Common myeloid progenitor, CD34-positive (primary cell): ENCODE results near the gene NALCN.

ENCODE experiments used
- CTCF ChIA-PET: fragments of 350-600 bp; sonication (Branson Sonifier 250); formaldehyde crosslinking; loops from one replicate; lab custom pipeline; 2021; ENCODE audit warnings: antibody characterized with exemption; lab: Charles Lee
- POLR2A ChIA-PET: fragments of 350-600 bp; sonication (Branson Sonifier 250); formaldehyde crosslinking; loops from one replicate; lab custom pipeline; 2021; ENCODE audit warnings: antibody characterized with exemption; lab: Charles Lee
- DNase-seq, 3 donors: peaks; one replicate each; pipeline versions ENCODE4 v3.0.0 to v3.0.0-alpha.2; 2013
- H3K27ac ChIP-seq, 2 experiments: 1 replicate in 1 of 2; 2 replicates in 1 of 2; pipeline ENCODE4 v1.7.0; 2013; ENCODE audit warnings: inconsistent platforms in 2 of 2, low read length in 2 of 2, mild to moderate bottlenecking in 2 of 2, low read depth in 1 of 2, moderate library complexity in 1 of 2; ENCODE audit not compliant: severe bottlenecking in 2 of 2, insufficient read depth in 1 of 2, poor library complexity in 1 of 2
- H3K27me3 ChIP-seq, 5 experiments: replicated peaks in 2 of 5; 1 replicate in 3 of 5; 2 replicates in 2 of 5; pipeline versions ENCODE4 v1.6.1 to v1.7.0; 2013; ENCODE audit warnings: low read length in 4 of 5, mild to moderate bottlenecking in 2 of 5, moderate library complexity in 2 of 5, inconsistent platforms in 1 of 5; ENCODE audit not compliant: insufficient read depth in 5 of 5, control insufficient read depth in 4 of 5
- H3K36me3 ChIP-seq, 4 experiments: 1 replicate in 2 of 4; 2 replicates in 2 of 4; pipeline versions ENCODE4 v1.6.1 to v1.7.0; 2013; ENCODE audit warnings: low read length in 3 of 4, control low read depth in 1 of 4, mild to moderate bottlenecking in 1 of 4; ENCODE audit not compliant: control insufficient read depth in 4 of 4, insufficient read depth in 4 of 4
- H3K4me1 ChIP-seq, 4 experiments: 1 replicate in 3 of 4; 2 replicates in 1 of 4; pipeline versions ENCODE4 v1.6.1 to v1.7.1; 2013; ENCODE audit warnings: low read length in 3 of 4, mild to moderate bottlenecking in 3 of 4, control low read depth in 1 of 4, inconsistent platforms in 1 of 4, moderate library complexity in 1 of 4; ENCODE audit not compliant: control insufficient read depth in 4 of 4, insufficient read depth in 4 of 4; ENCODE audit errors: control extremely low read depth in 1 of 4
- H3K4me3 ChIP-seq, 7 experiments: 1 replicate in 4 of 7; 2 replicates in 3 of 7; pipeline versions ENCODE4 v1.5.1 to v1.7.0; 2013; ENCODE audit warnings: mild to moderate bottlenecking in 7 of 7, low read length in 6 of 7, moderate library complexity in 6 of 7, inconsistent platforms in 2 of 7, low read depth in 2 of 7, control low read depth in 1 of 7; ENCODE audit not compliant: insufficient read depth in 4 of 7, control insufficient read depth in 1 of 7; ENCODE audit errors: extremely low read depth in 1 of 7
- H3K9me3 ChIP-seq, 5 experiments: 1 replicate in 4 of 5; 2 replicates in 1 of 5; pipeline versions ENCODE4 v1.6.1 to v1.7.1; 2013; ENCODE audit warnings: low read length in 4 of 5, mild to moderate bottlenecking in 2 of 5, inconsistent platforms in 1 of 5, low read depth in 1 of 5, moderate library complexity in 1 of 5; ENCODE audit not compliant: control insufficient read depth in 4 of 5, insufficient read depth in 2 of 5; ENCODE audit errors: control extremely low read depth in 1 of 5
- WGBS: methylation state at CpG from one replicate; pipeline ENCODE4 v1.1.5; 2013; ENCODE audit not compliant: insufficient coverage; 5-methylcytosine and 5-hydroxymethylcytosine counted together

The NALCN gene

DNA sequence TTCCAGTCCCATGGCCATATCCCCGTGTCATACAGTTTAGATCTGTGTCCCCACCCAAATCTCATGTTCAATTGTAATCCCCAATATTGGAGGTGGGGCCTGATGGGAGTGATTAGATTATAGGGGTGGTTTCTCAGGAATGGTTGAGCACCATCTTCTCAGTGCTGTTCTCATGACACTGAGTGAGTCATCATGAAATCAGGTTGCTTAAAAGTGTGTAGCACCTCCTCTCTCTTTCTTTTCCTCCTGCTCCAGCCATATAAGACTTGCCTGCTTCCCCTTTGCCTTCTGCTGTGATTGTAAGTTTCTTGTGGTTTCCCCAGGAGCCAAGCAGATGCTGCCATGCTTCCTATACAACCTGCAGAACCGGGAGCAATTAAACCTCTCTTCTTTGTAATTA lies 197.8 kb downstream of the NALCN start:
- Histone ChIP-seq H3K9me3 (no peaks in the 10 kb centered on the region), H3K4me3 (no peak overlapping the region), H3K4me1 (no peaks in the 10 kb centered on the region), H3K27me3 (no peaks in the 10 kb centered on the region), H3K36me3 (no peaks in the 10 kb centered on the region), H3K27ac (no peak overlapping the region)
- DNase-seq, result no peak
- CTCF ChIA-PET, result no interaction called here
- POLR2A ChIA-PET, result no interaction called here
- no CpG with 5 or more reads among the region's 2 CpGs for WGBS

DNA sequence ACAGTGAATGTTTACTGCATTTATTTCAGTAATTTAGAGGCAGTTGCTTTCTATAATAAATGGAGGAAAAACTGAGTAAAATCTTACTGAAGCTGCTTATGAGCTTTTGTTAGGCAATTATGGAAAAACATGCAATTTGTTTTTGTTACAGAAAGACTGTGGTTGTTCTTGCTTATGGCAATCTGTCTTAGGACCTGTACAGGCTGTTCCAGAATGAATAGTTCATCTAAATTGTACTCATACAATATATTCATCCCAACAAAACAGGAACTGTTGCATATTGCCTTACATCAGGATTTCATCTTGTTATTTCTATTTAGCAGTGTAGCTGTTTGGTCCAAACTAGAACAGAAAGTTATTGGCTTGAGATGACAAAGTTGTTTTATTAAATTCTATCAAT lies 199.2 kb downstream of the NALCN start:
- no peaks in the 10 kb centered on the region for H3K36me3 ChIP-seq
- no peaks in the 10 kb centered on the region for H3K27me3 ChIP-seq
- no peak overlapping the region for H3K4me3 ChIP-seq
- no peak for DNase-seq
- H3K27ac ChIP-seq, result no peak overlapping the region
- ChIA-PET CTCF (no interaction called here), POLR2A (no interaction called here)
- no peaks in the 10 kb centered on the region for H3K9me3 ChIP-seq
- no peaks in the 10 kb centered on the region for H3K4me1 ChIP-seq

DNA sequence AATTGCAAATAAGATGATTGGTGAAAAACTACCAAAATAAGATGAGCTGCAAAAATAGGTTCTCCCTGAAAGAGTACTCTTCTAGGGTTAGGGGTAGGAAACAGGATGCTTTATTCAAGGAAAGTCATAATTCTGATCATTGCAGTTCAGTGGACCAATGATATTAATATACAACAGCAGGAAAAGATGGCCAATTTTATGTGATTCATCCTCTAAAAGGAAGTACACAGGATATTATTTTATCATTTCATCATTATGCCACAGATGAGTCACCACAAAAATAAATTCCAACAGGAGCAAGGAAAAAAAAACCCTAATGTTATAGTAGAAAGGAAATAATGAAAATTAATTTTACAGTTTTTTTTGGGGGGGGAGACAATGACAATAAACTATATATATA lies 205.0 kb downstream of the NALCN start:
- Histone ChIP-seq H3K36me3 (no peaks in the 10 kb centered on the region), H3K27ac (no peak overlapping the region), H3K4me3 (no peak overlapping the region), H3K27me3 (no peaks in the 10 kb centered on the region), H3K9me3 (no peaks in the 10 kb centered on the region), H3K4me1 (no peaks in the 10 kb centered on the region)
- no peak for DNase-seq
- POLR2A ChIA-PET, result no interaction called here
- CTCF ChIA-PET, result no interaction called here

DNA sequence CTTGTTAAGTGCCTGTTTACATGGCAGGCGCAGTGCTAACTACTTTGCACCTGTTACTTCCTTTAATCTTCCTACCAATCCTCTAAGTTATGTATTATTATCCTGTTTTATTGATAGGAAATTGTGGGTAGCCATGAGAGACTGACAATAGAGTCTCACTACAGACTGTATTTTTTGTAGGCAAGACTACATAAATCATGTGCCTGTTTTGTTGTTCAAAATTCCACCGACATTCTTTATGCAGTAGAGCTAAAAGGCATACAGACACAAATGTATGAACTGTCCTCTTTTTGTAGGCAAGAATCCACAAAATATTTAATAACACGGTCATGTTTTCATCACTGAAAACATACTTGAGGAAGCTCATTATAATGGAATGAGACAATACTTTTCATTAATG lies 205.5 kb downstream of the NALCN start:
- Histone ChIP-seq H3K27ac (no peak overlapping the region), H3K4me1 (no peaks in the 10 kb centered on the region), H3K4me3 (no peak overlapping the region), H3K9me3 (no peaks in the 10 kb centered on the region), H3K27me3 (no peaks in the 10 kb centered on the region), H3K36me3 (no peaks in the 10 kb centered on the region)
- WGBS, result no CpG with 5 or more reads among the region's 3 CpGs
- CTCF ChIA-PET, result no interaction called here
- DNase-seq, result no peak
- POLR2A ChIA-PET, result no interaction called here

DNA sequence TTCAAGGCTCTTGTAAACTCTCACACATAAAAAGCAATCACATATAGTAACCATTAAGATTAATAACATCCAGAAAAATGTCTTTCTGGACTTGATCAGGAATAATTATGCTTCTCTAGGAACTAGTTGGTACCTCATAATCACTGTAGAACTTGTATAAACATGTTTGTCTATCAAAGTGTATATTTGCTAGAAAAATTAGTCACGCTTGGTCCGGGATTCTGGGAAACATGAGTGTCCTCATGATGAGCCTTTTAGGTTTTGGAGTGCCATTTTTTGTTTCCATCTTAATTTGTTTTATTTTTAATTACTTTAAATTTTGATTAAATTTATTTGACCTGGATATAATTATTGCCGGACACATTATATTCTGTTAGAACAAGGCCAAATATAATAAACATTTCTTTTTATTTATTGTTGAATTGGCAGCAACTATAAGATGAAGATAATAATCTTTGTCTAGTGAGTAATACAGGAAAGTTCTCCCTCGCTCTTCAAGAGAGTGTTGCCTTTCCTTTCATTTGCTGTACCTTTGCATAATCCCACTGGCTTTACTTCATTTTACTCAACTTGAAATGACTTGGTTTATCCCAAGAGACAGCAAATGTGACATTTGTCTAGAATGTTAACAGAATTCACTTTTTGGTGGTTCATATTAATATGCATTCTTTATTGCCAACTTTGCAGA lies 207.0 kb downstream of the NALCN start:
- H3K27me3 ChIP-seq, result no peaks in the 10 kb centered on the region
- ChIA-PET POLR2A (no interaction called here), CTCF (no interaction called here)
- H3K27ac ChIP-seq, result no peak overlapping the region
- H3K36me3 ChIP-seq, result no peaks in the 10 kb centered on the region
- no peaks in the 10 kb centered on the region for H3K9me3 ChIP-seq
- no CpG with 5 or more reads among the region's 4 CpGs for WGBS
- H3K4me1 ChIP-seq, result no peaks in the 10 kb centered on the region
- H3K4me3 ChIP-seq, result no peak overlapping the region
- no peak for DNase-seq

DNA sequence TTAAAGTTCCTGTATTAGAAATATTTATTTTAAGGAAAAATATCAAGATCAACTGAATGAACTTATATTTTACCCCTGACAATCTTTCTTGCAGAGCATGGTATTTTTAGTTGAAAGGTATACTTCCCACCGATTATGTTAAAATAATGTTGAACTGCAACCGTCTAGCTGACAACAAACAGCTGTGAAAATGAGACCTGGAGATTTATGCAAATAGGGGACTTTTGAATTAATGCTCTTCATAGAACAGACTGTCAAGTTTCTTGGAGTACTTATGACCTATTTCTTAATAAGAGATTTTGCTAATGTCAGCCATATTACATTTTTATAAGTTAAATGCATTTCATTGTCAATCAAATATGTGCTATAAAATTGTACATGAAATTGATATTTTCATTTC lies 210.9 kb downstream of the NALCN start:
- H3K27me3 ChIP-seq, result no peaks in the 10 kb centered on the region
- no peak overlapping the region for H3K27ac ChIP-seq
- ChIA-PET POLR2A (no interaction called here), CTCF (no interaction called here)
- DNase-seq, result no peak
- WGBS, result no CpG with 5 or more reads among the region's 2 CpGs
- no peak overlapping the region for H3K4me3 ChIP-seq
- H3K9me3 ChIP-seq, result no peaks in the 10 kb centered on the region
- H3K36me3 ChIP-seq, result no peaks in the 10 kb centered on the region
- no peaks in the 10 kb centered on the region for H3K4me1 ChIP-seq

DNA sequence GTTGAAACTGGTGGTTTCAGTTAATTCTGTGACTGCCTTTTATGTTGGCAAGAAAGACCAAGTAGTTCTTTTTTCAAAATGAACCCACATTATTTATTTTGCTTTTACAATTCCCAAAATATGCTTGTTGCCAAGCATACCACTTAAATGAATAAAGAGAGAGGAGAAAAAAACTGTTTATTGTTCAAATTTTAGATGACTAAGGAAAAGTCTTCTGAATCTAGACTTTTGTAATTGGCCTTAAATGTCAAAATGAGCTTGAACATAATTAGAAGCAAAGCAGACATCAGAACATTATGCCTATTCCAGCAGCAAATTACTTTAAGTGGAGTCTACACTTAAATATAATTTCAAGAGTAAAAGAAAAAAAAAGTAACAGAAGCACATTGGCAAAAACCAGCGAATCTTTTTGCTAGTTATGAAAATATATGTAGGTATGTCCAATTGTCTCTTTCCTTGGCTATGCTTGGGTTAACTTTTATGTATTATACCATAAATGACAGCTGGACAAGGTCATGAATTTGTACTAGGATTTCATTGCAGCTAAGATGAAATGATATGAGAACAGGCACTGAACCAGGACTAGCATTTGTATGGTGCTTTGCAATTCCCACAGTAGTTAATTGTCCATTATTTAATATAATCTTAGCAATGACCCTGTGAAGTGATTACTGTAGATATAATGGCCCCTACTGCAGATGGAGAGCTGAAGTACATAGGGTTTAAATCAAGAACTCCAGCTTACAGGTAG lies 211.9 kb downstream of the NALCN start:
- Histone ChIP-seq H3K27ac (no peak overlapping the region), H3K9me3 (no peaks in the 10 kb centered on the region), H3K36me3 (no peaks in the 10 kb centered on the region), H3K27me3 (no peaks in the 10 kb centered on the region), H3K4me3 (no peak overlapping the region), H3K4me1 (no peaks in the 10 kb centered on the region)
- DNase-seq, result no peak
- ChIA-PET POLR2A (no interaction called here), CTCF (no interaction called here)
- WGBS, result no CpG with 5 or more reads among the region's 1 CpG
